IMR-90 (cell line): ENCODE data around the gene PDCD1.
"Not testable (repeated sequence)": the region's sequence is repeated elsewhere in the genome, so short reads cannot be mapped to it uniquely, and the experiment has no call there.

Experiments used
- BHLHE40 ChIP-seq: fragments of 150-350 bp; IDR thresholded peaks from 2 replicates; pipeline ENCODE4 v1.6.1; 2016; ENCODE audit warnings: mild to moderate bottlenecking, low read depth, low read length
- MAFK ChIP-seq: IDR thresholded peaks from 2 replicates; pipeline ENCODE4 v1.6.1; 2012; ENCODE audit warnings: low read depth, low read length, improper control_type of control experiment
- MAZ ChIP-seq: IDR thresholded peaks from 2 replicates; pipeline ENCODE4 v1.6.1; 2012; ENCODE audit warnings: low read depth, mild to moderate bottlenecking, low read length, improper control_type of control experiment, moderate library complexity, borderline replicate concordance
- MXI1 ChIP-seq: IDR thresholded peaks from 2 replicates; pipeline ENCODE4 v1.6.1; 2012; ENCODE audit warnings: low read depth, mild to moderate bottlenecking, low read length, moderate library complexity, borderline replicate concordance
- POLR2A ChIP-seq: IDR thresholded peaks from 2 replicates; pipeline ENCODE4 v1.6.1; 2012; ENCODE audit warnings: mild to moderate bottlenecking, low read depth, low read length
- RAD21 ChIP-seq: IDR thresholded peaks from 2 replicates; pipeline ENCODE4 v1.6.1; 2012; ENCODE audit warnings: low read length, improper control_type of control experiment
- RCOR1 ChIP-seq: IDR thresholded peaks from 2 replicates; pipeline ENCODE4 v1.6.1; 2012; ENCODE audit warnings: mild to moderate bottlenecking, low read length, improper control_type of control experiment; ENCODE audit not compliant: insufficient replicate concordance
- SMC3 ChIP-seq: fragments of 150-350 bp; IDR thresholded peaks from 2 replicates; pipeline ENCODE4 v1.6.1; 2016; ENCODE audit warnings: low read depth, mild to moderate bottlenecking, antibody characterized with exemption, low read length, moderate library complexity
- TF ChIP-seq, protein P1 (sequence below): conservative IDR thresholded peaks from 2 replicates; pipeline ENCODE4 v1.5.1; 2012; ENCODE audit warnings: mild to moderate bottlenecking, low read depth, low read length, improper control_type of control experiment

GRCh38 chr2:241823531-241824437 lies 34.9 kb downstream of the PDCD1 start:
- TF ChIP-seq, protein P1, sequence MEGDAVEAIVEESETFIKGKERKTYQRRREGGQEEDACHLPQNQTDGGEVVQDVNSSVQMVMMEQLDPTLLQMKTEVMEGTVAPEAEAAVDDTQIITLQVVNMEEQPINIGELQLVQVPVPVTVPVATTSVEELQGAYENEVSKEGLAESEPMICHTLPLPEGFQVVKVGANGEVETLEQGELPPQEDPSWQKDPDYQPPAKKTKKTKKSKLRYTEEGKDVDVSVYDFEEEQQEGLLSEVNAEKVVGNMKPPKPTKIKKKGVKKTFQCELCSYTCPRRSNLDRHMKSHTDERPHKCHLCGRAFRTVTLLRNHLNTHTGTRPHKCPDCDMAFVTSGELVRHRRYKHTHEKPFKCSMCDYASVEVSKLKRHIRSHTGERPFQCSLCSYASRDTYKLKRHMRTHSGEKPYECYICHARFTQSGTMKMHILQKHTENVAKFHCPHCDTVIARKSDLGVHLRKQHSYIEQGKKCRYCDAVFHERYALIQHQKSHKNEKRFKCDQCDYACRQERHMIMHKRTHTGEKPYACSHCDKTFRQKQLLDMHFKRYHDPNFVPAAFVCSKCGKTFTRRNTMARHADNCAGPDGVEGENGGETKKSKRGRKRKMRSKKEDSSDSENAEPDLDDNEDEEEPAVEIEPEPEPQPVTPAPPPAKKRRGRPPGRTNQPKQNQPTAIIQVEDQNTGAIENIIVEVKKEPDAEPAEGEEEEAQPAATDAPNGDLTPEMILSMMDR, result not testable (repeated sequence)
- TF ChIP-seq MAFK, RAD21, POLR2A, MAZ, MXI1, BHLHE40, SMC3, RCOR1: not testable (repeated sequence)
